NCI-H2196 (cell line): ENCODE measurements around the gene CASP10.
"Not testable (repeated sequence)": the region's sequence is repeated elsewhere in the genome, so short reads cannot be mapped to it uniquely, and the experiment has no call there.

ENCODE experiments used
- DNase-seq: peaks from one replicate; lab custom pipeline; 2025; ENCODE audit not compliant: unreplicated experiment; lab: John Stamatoyannopoulos, UW

The CASP10 gene

DNA sequence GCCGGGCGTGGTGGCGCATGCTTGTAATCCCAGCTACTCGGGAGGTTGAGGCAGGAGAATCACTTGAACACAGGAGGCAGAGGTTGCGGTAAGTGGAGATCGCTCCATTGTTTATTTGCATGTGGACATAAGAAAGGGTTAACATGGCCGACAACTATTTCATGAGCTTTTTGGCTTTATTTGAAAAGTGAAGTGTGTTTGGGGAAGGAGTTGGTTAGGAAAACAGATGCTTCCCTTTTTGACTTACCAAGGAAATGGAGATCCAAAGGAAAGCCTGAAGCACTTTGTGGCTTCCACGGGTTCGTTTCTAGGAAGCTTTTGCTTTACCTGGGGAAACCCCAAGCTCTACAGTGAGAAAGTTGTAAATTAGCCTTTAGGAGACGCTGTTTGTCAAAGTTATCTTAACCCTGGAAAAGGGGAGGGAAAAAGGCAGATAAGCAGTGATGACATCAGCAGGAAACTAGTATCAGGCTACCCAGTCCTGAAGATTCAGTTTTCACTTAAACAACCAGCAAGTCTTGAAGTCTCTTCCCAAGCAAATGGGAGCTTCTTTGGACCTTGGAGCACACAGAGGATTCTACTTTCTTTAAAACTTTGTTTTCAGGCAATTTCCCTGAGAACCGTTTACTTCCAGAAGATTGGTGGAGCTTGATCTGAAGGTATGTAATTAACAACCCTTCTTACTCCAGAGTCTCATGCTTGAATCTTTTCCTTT is at the start of gene CASP10:
Gene CASP10 (plus strand): TSS at position 492 of the 715 bp plus-strand sequence. CDS start 2,637 bp downstream, outside the sequence.
- DNase-seq, result no peak

DNA sequence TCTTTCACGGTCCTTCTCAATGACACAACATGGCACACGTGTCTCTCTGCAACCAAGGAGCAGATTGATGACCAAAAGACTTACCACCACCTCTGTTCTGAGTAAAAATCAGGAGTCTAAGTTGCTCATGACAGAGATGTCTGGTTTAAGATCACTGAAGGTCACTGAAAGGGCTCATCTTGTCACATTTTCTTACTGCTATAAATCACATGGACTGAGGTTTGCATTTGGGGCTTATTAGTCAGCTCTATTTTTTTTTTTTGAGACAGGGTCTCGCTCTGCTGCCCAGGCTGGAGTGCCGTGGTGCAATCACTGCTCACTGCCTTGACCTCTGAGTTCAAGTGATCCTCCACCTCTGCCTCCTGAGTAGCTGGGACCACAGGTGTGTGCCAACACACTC is 47.6 kb upstream of the CASP10 start:
- DNase-seq, result no peak

GRCh38 chr2:201136889-201137321 is 46.0 kb upstream of the CASP10 start:
- no peak for DNase-seq

GRCh38 chr2:201137505-201138400 is 45.2 kb upstream of the CASP10 start:
- DNase-seq, result no peak

GRCh38 chr2:201138401-201138970 is 44.5 kb upstream of the CASP10 start:
- no peak for DNase-seq

DNA sequence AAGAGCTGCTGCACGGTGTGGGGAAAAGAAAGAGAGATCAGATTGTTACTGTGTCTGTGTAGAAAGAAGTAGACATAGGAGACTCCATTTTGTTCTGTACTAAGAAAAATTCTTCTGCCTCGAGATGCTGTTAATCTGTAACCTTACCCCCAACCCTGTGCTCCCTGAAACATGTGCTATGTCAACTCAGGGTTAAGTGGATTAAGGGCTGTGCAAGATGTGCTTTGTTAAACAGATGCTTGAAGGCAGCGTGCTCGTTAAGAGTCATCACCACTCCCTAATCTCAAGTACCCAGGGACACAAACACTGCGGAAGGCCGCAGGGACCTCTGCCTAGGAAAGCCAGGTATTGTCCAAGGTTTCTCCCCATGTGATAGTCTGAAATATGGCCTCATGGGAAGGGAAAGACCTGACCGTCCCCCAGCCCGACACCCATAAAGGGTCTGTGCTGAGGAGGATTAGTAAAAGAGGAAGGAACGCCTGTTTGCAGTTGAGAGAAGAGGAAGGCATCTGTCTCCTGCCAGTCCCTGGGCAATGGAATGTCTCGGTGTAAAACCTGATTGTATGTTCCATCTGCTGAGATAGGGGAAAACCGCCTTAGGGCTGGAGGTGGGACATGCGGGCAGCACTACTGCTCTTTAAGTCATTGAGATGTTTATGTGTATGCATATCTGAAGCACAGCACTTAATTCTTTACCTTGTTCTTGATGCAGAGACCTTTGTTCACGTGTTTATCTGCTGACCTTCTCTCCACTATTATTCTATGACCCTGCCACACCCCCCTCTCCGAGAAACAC is 43.8 kb upstream of the CASP10 start:
- not testable (repeated sequence) for DNase-seq

GRCh38 chr2:201139836-201140604 is 42.9 kb upstream of the CASP10 start:
- DNase-seq, result no peak

- DNase-seq, result no peak
Observed at GRCh38 chr2:201144101-201145051, 38.6 kb upstream of the CASP10 start.

DNA sequence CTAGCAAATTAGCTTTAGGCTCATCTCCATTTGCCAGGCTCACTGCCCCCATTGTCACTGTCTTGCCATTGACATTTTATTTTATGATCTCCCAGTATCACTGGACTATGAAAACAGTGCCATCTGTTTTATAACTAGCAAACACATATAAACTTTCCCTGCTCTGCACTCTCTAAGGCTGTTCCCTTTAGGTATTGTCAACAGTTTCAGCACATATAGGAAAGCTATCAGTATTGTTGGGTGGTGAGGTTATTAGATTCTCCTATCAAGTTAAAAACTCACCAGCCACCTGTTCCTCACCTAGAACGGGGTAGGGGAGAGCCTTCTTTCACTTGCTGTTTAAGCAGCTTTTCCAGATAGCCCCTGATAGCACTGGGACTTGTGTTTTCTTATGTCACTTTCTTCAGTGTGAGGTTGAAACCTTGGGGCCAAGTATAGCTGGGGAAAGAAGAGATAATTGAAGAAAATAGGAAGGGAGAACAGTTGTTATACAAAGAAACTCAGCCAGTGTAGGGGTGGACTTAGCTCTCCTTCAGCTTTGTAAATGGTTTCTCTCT is 34.4 kb upstream of the CASP10 start:
- DNase-seq, result no peak

- DNase-seq, result no peak
Observed at GRCh38 chr2:201149064-201149820, 33.7 kb upstream of the CASP10 start.

DNA sequence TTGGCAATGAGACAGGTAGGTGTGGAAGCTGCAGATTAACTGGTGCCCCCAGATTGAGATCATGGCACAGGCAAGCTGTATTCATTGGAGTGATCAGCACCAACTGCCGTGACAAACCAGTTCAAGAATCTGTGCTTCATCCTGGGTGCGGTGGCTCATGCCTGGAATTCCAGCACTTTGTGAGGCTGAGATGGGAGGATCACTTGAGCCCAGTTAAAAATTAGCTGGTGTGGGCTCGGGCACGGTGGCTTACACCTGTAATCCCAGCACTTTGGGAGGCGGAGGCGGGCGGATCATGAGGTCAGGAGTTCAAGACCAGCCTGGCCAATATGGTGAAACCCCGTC is 33.1 kb upstream of the CASP10 start:
- not testable (repeated sequence) for DNase-seq

GRCh38 chr2:201150454-201151020 is 32.4 kb upstream of the CASP10 start:
- no peak for DNase-seq

DNA sequence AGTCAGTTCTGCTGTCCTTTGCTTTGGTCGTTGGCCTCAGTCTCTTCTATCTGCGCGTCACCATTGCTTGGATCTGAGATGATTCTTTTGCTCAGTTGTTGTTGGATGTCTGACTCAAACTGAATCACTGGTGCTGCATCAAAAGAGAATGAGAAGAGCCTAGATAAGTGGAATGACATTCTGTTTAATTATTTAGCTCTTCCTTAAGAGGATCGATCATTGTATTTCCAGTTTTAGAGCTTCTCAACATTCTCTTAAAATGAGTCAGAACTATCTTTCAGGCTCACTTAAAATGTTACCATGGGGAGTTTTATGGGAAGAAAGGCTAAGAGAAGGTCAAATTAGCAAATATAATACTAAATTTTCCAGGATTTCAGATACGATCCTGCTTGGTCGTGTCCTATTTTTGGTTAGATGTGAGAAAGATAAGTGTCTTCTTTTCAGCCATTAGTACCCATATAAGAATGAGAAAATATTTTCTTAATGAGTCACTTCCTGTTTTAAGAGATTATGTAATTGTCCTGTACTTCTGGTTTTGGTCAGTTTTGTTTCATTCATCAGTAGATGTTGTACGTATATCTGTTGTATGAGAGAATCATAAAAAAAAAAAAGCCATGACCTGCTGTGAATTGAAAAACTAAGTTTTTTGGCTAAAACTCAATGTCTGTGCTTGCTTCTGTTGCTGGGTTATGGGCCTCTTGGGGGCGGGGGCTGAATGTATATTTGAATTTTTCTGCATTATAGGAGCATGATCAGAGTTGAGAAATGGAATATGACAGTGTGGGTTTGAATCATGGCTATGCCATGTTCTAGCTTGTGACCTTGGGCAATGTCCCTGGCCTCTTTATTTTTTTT is 31.6 kb upstream of the CASP10 start:
- DNase-seq, result no peak

- DNase-seq, result no peak
Observed at GRCh38 chr2:201152517-201152916, 30.4 kb upstream of the CASP10 start.

DNA sequence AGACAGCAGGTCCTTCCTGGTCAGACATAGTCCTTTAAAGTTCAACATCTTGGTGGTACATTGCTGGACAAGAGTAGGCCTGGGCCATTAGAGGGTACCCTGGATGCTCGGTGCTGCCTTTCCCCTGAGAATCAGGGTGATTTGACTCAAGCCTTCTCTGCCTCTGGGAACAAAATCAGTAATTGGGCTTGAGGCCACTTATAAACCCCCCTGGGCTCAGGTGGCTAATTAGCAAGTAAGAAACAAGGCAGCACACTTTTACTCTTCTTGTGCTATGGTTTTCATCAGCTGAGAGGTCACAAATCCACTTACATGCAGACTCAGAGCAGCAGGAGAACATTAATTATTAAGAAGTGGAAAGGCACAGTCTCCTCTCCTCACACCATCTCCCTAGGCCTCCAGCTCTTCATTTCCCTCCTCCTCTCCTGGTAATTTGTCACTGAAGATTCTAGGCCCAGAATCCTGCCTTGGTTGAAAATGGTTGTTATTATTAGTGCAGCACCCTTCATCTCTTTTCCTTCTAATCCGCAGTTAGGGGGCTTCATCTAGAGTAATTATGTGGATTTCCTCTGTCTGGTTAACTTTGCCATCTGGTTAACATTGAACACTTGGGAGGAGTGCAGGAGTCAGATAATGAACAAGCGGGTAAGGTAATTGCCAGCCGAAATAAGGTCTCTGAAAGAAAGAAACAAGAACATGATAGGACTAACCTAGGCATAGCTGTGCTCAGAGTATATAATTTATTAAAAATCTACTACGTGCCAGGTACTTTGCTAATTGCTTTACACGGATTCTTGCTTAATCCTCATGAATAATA is 29.7 kb upstream of the CASP10 start:
- DNase-seq, result no peak
